K562 (cell line): ENCODE data around the gene MALAT1. TPM values are rescaled to one million over a fixed set of nuclear protein-coding genes. Genes with fewer than 3 reads are reported as not detected.

ENCODE experiments used
- CBFB ChIP-seq: sonication (generic); formaldehyde crosslinking; IDR thresholded peaks from 2 replicates; pipeline ENCODE4 v1.4.0; 2020; ENCODE audit warnings: mild to moderate bottlenecking, missing genetic modification reagents
- CBX2 ChIP-seq: fragments of 200-600 bp; sonication (generic); IDR thresholded peaks from one replicate; pipeline ENCODE4 v1.6.1; 2012; ENCODE audit warnings: mild to moderate bottlenecking, low read length, inconsistent platforms; ENCODE audit not compliant: insufficient read depth, poor library complexity, severe bottlenecking
- CXXC5 ChIP-seq: fragments of 250-450 bp; sonication (Bioruptor Pico); IDR thresholded peaks from 2 replicates; pipeline ENCODE4 v1.8.0; 2022; ENCODE audit warnings: inconsistent platforms, mild to moderate bottlenecking, moderate library complexity
- ELK3 ChIP-seq: fragments of 450-650 bp; formaldehyde crosslinking; IDR thresholded peaks from 2 replicates; pipeline ENCODE4 v1.4.0; 2020; ENCODE audit warnings: mild to moderate bottlenecking
- ETV5 ChIP-seq: sonication (generic); formaldehyde crosslinking; IDR thresholded peaks from 2 replicates; pipeline ENCODE4 v1.4.0; 2020; ENCODE audit warnings: low read depth, mild to moderate bottlenecking, missing genetic modification reagents
- FOXK1 ChIP-seq: sonication (generic); formaldehyde crosslinking; IDR thresholded peaks from 2 replicates; pipeline ENCODE4 v1.8.0; 2022; ENCODE audit warnings: missing genetic modification reagents, mild to moderate bottlenecking, borderline replicate concordance
- HBP1 ChIP-seq: fragments of 450-650 bp; formaldehyde crosslinking; IDR thresholded peaks from 2 replicates; pipeline ENCODE4 v1.4.0; 2022; ENCODE audit warnings: missing genetic modification characterization
- KAT7 ChIP-seq: sonication (generic); formaldehyde crosslinking; IDR thresholded peaks from 2 replicates; pipeline ENCODE4 v1.8.0; 2022; ENCODE audit warnings: missing genetic modification reagents, mild to moderate bottlenecking, borderline replicate concordance
- NFE2 ChIP-seq: IDR thresholded peaks from 2 replicates; pipeline ENCODE4 v1.6.1; 2014; ENCODE audit warnings: antibody characterized with exemption, low read depth
- PHB2 ChIP-seq: fragments of 450-650 bp; IDR thresholded peaks from 2 replicates; pipeline ENCODE4 v1.6.1; 2017; ENCODE audit warnings: low read depth
- POLR3A ChIP-seq: IDR thresholded peaks from 2 replicates; pipeline ENCODE4 v1.6.1; 2011; ENCODE audit warnings: borderline replicate concordance, mild to moderate bottlenecking, moderate library complexity; ENCODE audit not compliant: insufficient read length, insufficient read depth; ENCODE audit errors: extremely low read depth
- SRSF1 ChIP-seq: fragments of 200-400 bp; formaldehyde crosslinking; IDR thresholded peaks from 2 replicates; pipeline ENCODE4 v1.6.1; 2017; ENCODE audit warnings: mild to moderate bottlenecking, low read depth, low read length, moderate library complexity
- STAT5B ChIP-seq: fragments of 250-450 bp; sonication (Bioruptor Pico); IDR thresholded peaks from 2 replicates; pipeline ENCODE4 v1.8.0; 2021; ENCODE audit warnings: mild to moderate bottlenecking, inconsistent platforms
- ZBTB12 ChIP-seq: fragments of 250-450 bp; sonication (Bioruptor Pico); IDR thresholded peaks from 2 replicates; pipeline ENCODE4 v1.4.0; 2020
- ZNF174 ChIP-seq: fragments of 250-450 bp; sonication (Bioruptor Pico); IDR thresholded peaks from 2 replicates; pipeline ENCODE4 v1.4.0; 2020; ENCODE audit warnings: mild to moderate bottlenecking
- ZNF239 ChIP-seq: fragments of 250-450 bp; sonication (Bioruptor Pico); IDR thresholded peaks from 2 replicates; pipeline ENCODE4 v1.4.0; 2020; ENCODE audit warnings: mild to moderate bottlenecking
- ZNF318 ChIP-seq, 2 experiments: fragments of 450-650 bp; IDR thresholded peaks; 2 replicates each; pipeline ENCODE4 v1.6.1; 2016; ENCODE audit warnings: mild to moderate bottlenecking in 2 of 2, borderline replicate concordance in 1 of 2, low read depth in 1 of 2, moderate library complexity in 1 of 2
- ZNF586 ChIP-seq: fragments of 450-650 bp; formaldehyde crosslinking; conservative IDR thresholded peaks from 2 replicates; pipeline ENCODE4 v1.4.0; 2020; ENCODE audit warnings: mild to moderate bottlenecking, moderate library complexity
- polyA plus RNA-seq, 8 experiments: library from polyadenylated mRNA; depleted of rRNA in 4 of 8; stranded (reverse) in 5 of 8; unstranded in 3 of 8; fragments of >200 nt; fragmentation: Nextera tagmentation in 2 of 8; fragmentation: Illumina TruSeq in 1 of 8; extraction: Ambion mirVana in 2 of 8; extraction: Trizol in 1 of 8; gene quantifications; 2 replicates each; pipeline versions ENCODE4 v1.2.1 to v1.2.3, GENCODE V29; 2011 to 2014; ENCODE audit warnings: inconsistent platforms in 1 of 8, missing spikeins in 1 of 8
- total RNA-seq, 7 experiments: library from RNA; depleted of rRNA in 6 of 7; stranded (reverse); fragments of >200 nt in 6 of 7; fragmentation: Illumina TruSeq in 2 of 7; extraction: Trizol in 2 of 7; gene quantifications; 2 replicates each; pipeline versions ENCODE4 v1.2.1 to v1.2.3, GENCODE V29; 2011 to 2021; ENCODE audit warnings: low replicate concordance in 1 of 7

The MALAT1 gene
- total and polyA plus RNA-seq, 9 of the 15 experiments (the other 6 are each of a cell fraction or from before 2014, with no cell fraction given): 363 to 8,715 (median 2,351) TPM

- no peak for TF ChIP-seq ZBTB12 (CRISPR knock-in tag)
- TF ChIP-seq CXXC5 (CRISPR knock-in tag): no peak
- no peak for TF ChIP-seq KAT7 (CRISPR knock-in tag)
- no peak for TF ChIP-seq ELK3 (CRISPR knock-in tag)
- TF ChIP-seq ZNF174 (CRISPR knock-in tag): 0 out of 2 replicates have a peak, but pooled peaks have one; percentile 68
- no peak for TF ChIP-seq ETV5 (CRISPR knock-in tag)
- no peak for TF ChIP-seq POLR3A
- TF ChIP-seq FOXK1 (CRISPR knock-in tag): no peak
- TF ChIP-seq ZNF318 (IDR thresholded peaks at IDR 0.05; ENCODE audit: borderline replicate concordance in 1 of 2, low read depth in 1 of 2): no peak
- no peak for TF ChIP-seq STAT5B (CRISPR knock-in tag)
- no peak for TF ChIP-seq CBX2
- no peak for TF ChIP-seq PHB2
- TF ChIP-seq ZNF586 (CRISPR knock-in tag): no peak
- TF ChIP-seq ZNF239 (CRISPR knock-in tag): no peak
- no peak for TF ChIP-seq SRSF1
- no peak for TF ChIP-seq CBFB (CRISPR knock-in tag)
- no peak for TF ChIP-seq NFE2
- TF ChIP-seq HBP1 (CRISPR knock-in tag): no peak
Measured at GRCh38 chr11:65501186-65501471, 2.3 kb downstream of the MALAT1 start (continued).
